Measurements from ENCODE around the gene CTTNBP2NL. TPM values are rescaled to one million over a fixed set of nuclear protein-coding genes. Genes with fewer than 3 reads are reported as not detected.

The CTTNBP2NL gene
- polyA plus RNA-seq, 3 donors: 41.2 to 47.9 (median 42.3) TPM

DNA sequence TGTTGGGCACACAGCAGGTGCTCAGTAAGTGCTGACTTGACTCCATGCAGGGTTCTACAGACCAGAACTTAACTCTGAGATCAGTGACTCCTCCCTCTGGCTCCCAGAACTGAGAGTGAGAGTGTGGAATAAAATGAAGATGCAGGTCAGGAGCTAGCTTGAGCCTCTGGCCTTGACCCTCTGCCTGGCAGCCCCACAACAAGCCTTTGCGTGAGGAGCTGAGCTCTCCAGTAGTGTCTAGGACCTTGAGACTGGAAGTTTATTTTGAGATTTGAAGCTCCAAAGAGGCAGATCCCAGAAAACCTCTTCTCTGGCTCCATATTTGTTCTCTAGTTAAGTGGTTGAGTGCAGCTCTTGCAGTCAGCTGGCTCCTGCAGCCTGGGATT lies 109.4 kb downstream of the CTTNBP2NL start:
- no peak for DNase-seq (ENCODE audit: low read depth in 3 of 3, low spot score in 2 of 3)

DNA sequence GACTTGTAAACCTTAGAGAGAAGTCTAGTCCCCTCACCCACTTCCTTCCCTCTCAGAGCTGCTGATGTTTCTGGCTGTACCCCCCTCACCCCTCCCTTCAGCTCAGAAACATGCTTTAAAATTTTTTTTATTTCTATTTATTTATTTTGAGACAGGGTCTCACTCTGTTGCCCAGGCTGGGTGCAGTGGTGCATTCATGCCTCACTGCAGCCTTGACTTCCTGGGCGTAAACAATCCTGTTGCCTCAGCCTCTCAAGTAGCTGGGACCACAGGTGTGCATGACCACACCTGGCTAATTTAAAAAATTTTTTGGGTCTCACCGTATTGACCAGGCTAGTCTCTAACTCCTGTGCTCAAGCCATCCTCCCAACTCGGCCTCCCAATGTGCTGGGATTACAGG lies 109.9 kb downstream of the CTTNBP2NL start:
- no peak for DNase-seq (ENCODE audit: low read depth in 3 of 3, low spot score in 2 of 3)

DNA sequence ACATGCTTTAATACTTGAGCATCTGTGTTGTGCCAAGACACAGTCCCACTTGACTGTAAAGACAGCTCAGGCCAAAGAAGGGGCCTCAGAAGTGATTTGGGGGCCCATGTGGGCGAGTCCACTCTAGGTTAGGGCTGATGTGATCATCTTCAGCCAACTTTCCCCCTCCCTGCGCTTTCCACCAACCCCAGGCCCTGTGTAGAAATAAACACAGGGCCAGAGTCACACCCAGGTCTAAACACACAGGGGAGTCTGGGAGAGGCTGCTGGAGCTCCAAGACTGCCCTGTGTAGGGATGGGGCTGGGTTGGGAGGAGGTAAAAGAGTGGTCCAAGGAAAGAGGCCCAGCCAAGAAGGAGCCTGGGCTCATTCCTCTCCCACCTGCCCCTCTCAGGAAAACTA lies 110.3 kb downstream of the CTTNBP2NL start:
- DNase-seq (ENCODE audit: low read depth in 3 of 3, low spot score in 2 of 3): no peak

DNA sequence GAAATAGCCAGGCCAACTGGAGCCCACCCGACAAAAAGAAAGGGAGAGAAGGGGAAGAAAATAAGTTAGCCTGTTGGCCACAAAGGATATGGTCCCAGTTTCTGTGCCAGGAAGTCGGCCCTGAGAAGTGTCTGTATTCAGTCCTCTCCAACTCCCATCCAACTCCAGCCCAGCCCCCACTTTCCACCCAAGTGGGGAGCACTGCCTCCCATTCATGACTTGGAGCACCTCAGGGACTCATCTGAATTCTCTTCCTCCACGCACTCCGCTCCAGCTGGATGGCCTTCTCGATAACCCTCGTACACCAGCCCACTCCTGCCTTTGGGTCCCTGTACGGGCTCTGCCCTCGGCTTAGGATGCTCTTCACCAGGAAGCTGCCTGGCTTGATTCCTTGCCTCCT lies 110.7 kb downstream of the CTTNBP2NL start:
- no peak for DNase-seq (ENCODE audit: low read depth in 3 of 3, low spot score in 2 of 3)

DNA sequence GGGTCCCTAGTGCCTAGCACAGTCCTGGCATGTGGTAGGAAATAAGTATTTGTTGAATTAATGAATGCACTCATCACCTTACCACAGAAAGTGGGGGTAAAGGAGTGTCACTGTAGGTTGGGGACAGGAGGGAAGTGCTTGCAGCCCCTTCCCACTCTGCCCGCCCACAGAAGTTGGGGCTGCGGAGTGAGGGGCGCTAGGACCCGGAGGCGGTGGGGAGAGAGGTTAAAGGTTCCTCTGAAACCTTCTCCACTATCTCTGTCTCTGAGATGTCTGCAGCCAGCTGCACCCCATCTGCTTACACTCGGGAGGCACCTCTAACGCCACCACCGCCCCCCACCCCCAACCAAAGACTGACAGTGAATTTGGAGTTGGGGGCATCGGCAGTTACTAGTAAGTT lies 111.3 kb downstream of the CTTNBP2NL start:
- DNase-seq (ENCODE audit: low read depth in 3 of 3, low spot score in 2 of 3): no peak

DNA sequence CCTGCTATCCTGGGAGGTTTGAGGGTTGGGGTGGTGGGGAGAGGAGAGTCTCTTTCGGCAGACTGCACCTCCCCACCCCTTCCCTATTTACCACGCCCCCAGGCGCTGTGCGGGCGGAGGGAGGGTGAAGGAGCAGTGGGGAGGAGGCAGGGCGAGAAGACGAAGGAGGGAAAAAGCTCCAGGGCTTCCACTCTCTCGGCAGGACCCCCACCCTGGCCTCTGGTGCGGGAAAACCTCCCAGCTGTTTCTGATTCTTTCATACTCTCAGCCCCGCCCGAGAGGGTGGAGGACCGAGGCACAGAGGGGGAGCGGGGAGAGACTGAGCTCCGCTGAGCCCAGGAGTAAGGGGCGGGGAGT lies 111.9 kb downstream of the CTTNBP2NL start:
- DNase-seq (ENCODE audit: low read depth in 3 of 3, low spot score in 2 of 3): no peak

DNA sequence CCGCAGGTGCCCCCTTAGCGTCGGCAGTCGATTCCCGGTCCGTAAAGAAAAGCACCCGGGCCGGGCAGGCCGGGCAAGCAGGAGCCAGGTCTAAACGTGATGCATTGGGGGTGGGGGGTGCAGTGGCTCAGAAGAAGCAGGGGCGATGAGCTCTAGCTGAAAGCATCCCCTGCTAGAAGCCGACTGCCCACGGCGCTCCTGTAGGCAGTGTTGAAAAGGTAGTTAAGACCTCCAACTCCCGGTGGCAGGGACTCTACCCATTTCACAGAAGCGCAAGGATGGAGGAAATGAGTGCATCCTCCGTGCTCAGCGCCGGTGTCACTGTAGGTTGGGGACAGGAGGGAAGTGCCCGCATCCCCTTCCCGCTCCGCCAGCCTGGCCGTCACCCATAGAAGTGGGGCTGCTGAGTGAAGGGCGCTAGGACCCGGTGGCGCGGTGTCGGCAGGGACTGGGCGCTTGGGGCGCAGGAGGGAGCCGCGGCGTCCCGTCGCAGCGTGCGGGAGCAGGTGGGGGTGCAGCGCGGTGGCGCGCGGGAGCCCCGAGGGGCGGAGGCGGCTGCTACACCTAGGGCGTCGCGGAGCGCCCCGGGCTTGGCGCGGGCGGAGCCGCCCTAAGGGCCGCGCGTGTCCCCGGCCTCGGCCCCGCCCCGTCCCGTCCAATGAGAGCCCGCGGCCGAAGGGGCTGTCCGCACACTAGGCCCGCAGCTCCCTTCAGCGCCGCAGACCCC lies 112.4 kb downstream of the CTTNBP2NL start, which contains the start of gene WNT2B:
Gene WNT2B, plus strand, starts transcription at position 688 of the 727 bp plus-strand sequence. CDS start 298 bp downstream, outside the sequence.
- no peak for DNase-seq (ENCODE audit: low read depth in 3 of 3, low spot score in 2 of 3)

DNA sequence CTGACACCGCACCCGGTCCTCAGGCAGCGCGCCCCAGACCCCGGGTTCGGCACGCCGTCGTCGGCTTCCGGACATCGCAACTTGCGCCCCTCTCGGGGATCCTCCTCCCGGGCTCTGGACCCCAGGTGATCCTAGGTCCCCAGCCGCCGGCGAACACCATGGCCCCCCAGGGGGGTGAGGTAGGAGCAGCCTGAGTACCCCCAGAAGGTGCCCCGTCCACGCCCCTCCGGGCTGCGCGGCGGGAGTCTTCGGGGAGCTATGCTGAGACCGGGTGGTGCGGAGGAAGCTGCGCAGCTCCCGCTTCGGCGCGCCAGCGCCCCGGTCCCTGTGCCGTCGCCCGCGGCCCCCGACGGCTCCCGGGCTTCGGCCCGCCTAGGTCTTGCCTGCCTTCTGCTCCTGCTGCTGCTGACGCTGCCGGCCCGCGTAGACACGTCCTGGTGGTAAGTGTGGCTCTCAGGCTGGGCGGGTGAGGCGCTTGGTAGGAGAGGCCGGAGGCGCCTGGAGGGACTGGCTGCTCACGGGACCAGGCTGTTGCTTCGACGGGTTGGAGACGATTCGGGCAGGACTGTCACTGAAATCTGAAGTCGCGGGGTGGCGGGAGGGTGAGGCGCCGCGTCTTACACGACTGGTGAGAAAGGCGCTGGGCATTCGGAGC lies 113.1 kb downstream of the CTTNBP2NL start:
- DNase-seq (ENCODE audit: low read depth in 3 of 3, low spot score in 2 of 3): no peak

DNA sequence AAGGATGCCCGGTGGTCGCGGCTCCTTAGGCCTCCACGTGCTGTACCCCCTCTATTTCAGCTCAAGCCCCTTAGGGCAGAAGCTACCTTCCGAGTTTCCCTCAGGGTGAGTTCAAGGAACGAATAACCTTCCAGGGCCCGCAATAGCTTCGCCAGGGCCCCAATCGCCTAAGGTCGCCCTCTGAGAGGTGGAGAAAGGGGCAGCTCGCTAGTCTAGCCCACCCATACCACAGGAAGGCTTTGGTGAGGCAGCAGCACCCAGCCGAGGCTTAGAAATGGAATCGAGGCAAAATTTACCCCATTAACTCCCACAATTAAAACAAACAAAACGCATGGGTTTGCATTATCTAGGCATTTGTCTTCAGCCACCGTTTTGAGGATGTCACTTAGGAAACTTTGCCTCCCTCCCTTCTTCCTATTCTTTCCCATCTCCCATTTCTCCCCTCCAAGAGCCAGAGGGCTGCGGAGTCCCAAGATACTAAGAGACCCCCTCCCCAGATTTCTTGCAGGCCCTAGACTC lies 113.7 kb downstream of the CTTNBP2NL start:
- no peak for DNase-seq (ENCODE audit: low read depth in 3 of 3, low spot score in 2 of 3)

DNA sequence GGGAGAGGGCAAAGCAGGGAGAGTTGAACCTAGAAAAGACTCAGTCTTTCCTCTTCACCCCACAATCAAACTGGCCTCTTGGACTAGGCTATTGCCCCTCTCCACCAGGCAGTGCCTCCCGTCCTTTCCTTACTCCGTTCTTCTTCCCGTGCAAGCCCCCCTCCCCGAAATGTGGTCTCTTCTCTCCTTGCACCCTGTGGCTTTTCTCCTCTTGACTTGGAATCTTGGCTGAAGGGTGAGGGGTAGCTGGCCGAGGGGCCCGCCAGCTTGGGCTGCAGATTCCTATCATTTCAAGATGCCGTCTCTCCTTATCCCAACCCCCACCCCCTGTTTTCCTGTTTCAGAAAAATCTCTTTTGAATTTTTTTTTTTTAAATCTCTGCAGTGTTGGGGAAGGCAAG lies 114.3 kb downstream of the CTTNBP2NL start:
- DNase-seq (ENCODE audit: low read depth in 3 of 3, low spot score in 2 of 3): no peak

Other genes with a start within 250 kb of the CTTNBP2NL start
- gene WNT2B, start 112.8 kb downstream of the CTTNBP2NL start, polyA plus RNA-seq (ENCODE audit: insufficient read length in 3 of 3): 1 to 10 TPM; 1.8 to 1.9 (median 1.8) TPM
- 10 to 100 TPM; 27.2 to 31.1 (median 29.1) TPM for gene ST7L, start 222.9 kb downstream of the CTTNBP2NL start, polyA plus RNA-seq (ENCODE audit: insufficient read length in 3 of 3)
- 100 to 1,000 TPM; 131 to 141 (median 135) TPM for gene CAPZA1, start 223.6 kb downstream of the CTTNBP2NL start, polyA plus RNA-seq (ENCODE audit: insufficient read length in 3 of 3)